H1 (cell line): ENCODE results near the gene GABRR2. TPM values are rescaled to one million over a fixed set of nuclear protein-coding genes. Genes with fewer than 3 reads are reported as not detected.

Experiments used
- BACH1 ChIP-seq: IDR thresholded peaks from 2 replicates; pipeline ENCODE4 v1.6.1; 2012; ENCODE audit warnings: low read length, improper control_type of control experiment
- EZH2 ChIP-seq: fragments of 200-600 bp; sonication (generic); IDR thresholded peaks from 2 replicates; pipeline ENCODE4 v1.7.1; 2012; ENCODE audit warnings: low read depth, mild to moderate bottlenecking, moderate library complexity, low read length, inconsistent platforms; ENCODE audit not compliant: severe bottlenecking
- polyA plus RNA-seq, 7 experiments: library from polyadenylated mRNA; depleted of rRNA in 3 of 7; stranded (reverse) in 5 of 7; unstranded in 2 of 7; fragments of >200 nt in 5 of 7; fragments of 200-250 nt in 2 of 7; gene quantifications; 1 replicate in 5 of 7; 2 replicates in 1 of 7; 4 replicates in 1 of 7; pipeline versions ENCODE4 v1.2.1 to v1.2.3, GENCODE V29; 2011 to 2013; ENCODE audit warnings: missing spikeins in 2 of 7, mixed read lengths in 2 of 7
- total RNA-seq: library from RNA; stranded (reverse); fragmentation: NEBNext Ultra II Directional; extraction: Animal tissue kit (Norgen Biotek cat#: 25700); gene quantifications from 2 replicates; pipeline ENCODE4 v1.2.1, GENCODE V29; 2021
- TF ChIP-seq, protein P1 (sequence below), 3 experiments: IDR thresholded peaks; 1 replicate in 2 of 3; 2 replicates in 1 of 3; pipeline versions ENCODE4 v1.5.1 to v1.6.1; 2011; ENCODE audit warnings: low read length in 3 of 3, mild to moderate bottlenecking in 3 of 3, inconsistent platforms in 2 of 3, low read depth in 1 of 3, moderate library complexity in 1 of 3; ENCODE audit not compliant: insufficient read depth in 1 of 3; ENCODE audit errors: control extremely low read depth in 1 of 3

Gene GABRR2
- total and polyA plus RNA-seq, 2 of the 8 experiments (the other 6 are each of a cell fraction or from before 2014, with no cell fraction given), result not detected

DNA sequence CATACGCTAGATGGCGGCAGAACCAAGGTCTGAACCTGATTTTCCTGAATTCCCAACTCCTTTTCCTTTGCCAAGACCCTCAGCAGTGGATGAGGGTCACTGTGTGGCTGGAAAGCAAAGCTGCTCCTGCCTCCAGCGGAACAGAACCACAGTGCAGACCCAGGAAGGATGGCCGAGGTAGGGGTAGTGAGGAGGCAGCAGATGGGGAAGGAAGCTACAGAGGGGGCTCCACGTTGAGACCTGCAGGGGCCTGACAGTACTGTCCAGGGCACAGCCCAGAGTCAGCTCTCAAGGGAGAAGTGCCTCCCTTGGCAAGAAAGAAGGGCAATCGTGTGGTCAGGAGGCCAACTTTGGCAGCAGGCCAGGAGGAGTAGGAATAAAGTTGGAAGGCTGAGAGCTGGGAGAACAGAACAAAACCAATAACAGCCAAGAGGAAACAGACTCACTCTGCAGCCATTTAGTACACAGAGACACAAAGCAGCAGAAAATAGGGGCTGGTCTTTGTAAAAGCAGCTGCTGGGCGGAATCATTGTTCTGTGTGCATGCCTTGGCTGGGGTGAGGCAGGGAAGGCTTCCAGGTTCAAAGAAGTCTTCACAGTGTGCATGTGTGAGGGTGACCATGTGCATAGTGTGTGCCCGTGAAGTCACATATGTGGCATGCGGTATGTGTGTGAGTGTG is 3.1 kb downstream of the GABRR2 start (continued):
- TF ChIP-seq, protein P1, sequence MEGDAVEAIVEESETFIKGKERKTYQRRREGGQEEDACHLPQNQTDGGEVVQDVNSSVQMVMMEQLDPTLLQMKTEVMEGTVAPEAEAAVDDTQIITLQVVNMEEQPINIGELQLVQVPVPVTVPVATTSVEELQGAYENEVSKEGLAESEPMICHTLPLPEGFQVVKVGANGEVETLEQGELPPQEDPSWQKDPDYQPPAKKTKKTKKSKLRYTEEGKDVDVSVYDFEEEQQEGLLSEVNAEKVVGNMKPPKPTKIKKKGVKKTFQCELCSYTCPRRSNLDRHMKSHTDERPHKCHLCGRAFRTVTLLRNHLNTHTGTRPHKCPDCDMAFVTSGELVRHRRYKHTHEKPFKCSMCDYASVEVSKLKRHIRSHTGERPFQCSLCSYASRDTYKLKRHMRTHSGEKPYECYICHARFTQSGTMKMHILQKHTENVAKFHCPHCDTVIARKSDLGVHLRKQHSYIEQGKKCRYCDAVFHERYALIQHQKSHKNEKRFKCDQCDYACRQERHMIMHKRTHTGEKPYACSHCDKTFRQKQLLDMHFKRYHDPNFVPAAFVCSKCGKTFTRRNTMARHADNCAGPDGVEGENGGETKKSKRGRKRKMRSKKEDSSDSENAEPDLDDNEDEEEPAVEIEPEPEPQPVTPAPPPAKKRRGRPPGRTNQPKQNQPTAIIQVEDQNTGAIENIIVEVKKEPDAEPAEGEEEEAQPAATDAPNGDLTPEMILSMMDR (IDR thresholded peaks at IDR 0.05; ENCODE audit: control extremely low read depth in 1 of 3, insufficient read depth in 1 of 3, low read depth in 1 of 3, low read length in 3 of 3), result peak; percentile 40 to 98 (median 97)
- TF ChIP-seq EZH2 (no peak), BACH1 (no peak)
